ENCODE data around the gene GATAD1. TPM values are rescaled to one million over a fixed set of nuclear protein-coding genes. Genes with fewer than 3 reads are reported as not detected.

GATAD1 gene
- polyA plus RNA-seq, 1 of the 3 experiments (the other 2 are of a cell fraction) = 30.6 TPM

- TF ChIP-seq SIN3A (IDR thresholded peaks at IDR 0.05; ENCODE audit: borderline replicate concordance, low read depth, low read length) = peak; percentile 75; the same call in 1 of the 2 replicates
- no peak for TF ChIP-seq RFX5 (IDR thresholded peaks at IDR 0.05; ENCODE audit: low read length)
- TF ChIP-seq REST (IDR thresholded peaks at IDR 0.05; ENCODE audit: low read depth, low read length) = no peak; the same call in 1 of the 2 replicates
- no peak for TF ChIP-seq RXRA (IDR thresholded peaks at IDR 0.05; ENCODE audit: borderline replicate concordance, low read depth)
- peak; percentile 85; the same call in 1 of the 2 replicates for TF ChIP-seq SMC3 (IDR thresholded peaks at IDR 0.05; ENCODE audit: low read depth, low read length)
- TF ChIP-seq TCF12 (IDR thresholded peaks at IDR 0.05) = peak; percentile 38; the same call in 1 of the 2 replicates
- peak; percentile 13; the same call in 1 of the 2 replicates for TF ChIP-seq GATA2 (CRISPR knock-in tag; IDR thresholded peaks at IDR 0.05)
- peak; percentile 50 for TF ChIP-seq MXI1 (IDR thresholded peaks at IDR 0.05; ENCODE audit: low read depth, low read length)
- TF ChIP-seq FOXJ3 (CRISPR knock-in tag; IDR thresholded peaks at IDR 0.05) = no peak
Measured at GRCh38 chr7:92447345-92448204, at the start of gene GATAD1 (continued).

- no peaks in the 10 kb centered on the region for H3K9me2 ChIP-seq
- TF ChIP-seq IRF3 (IDR thresholded peaks at IDR 0.05; ENCODE audit: low read depth, low read length) = no peak
- H3F3A ChIP-seq (replicated peaks; ENCODE audit: insufficient read depth) = peaks cover 5% of the 10 kb centered on the region
- DNase-seq = no peak
- ChIA-PET POLR2A (no interaction called here), CTCF (no interaction called here)
- no peak overlapping the region for H3K4me2 ChIP-seq
- no peaks in the 10 kb centered on the region for H3K4me1 ChIP-seq (ENCODE audit: control insufficient read depth in 1 of 2, insufficient read depth in 2 of 2, low read depth in 1 of 2, low read length in 1 of 2)
- no peak overlapping the region for H3K4me3 ChIP-seq (ENCODE audit: low read depth in 2 of 2, low read length in 1 of 2)
- H3K79me2 ChIP-seq (ENCODE audit: insufficient read depth) = no peaks in the 10 kb centered on the region
- no peak overlapping the region for H2AFZ ChIP-seq (ENCODE audit: low read depth)
- H4K20me1 ChIP-seq (ENCODE audit: insufficient read depth) = no peaks in the 10 kb centered on the region
- no peaks in the 10 kb centered on the region for H3K27me3 ChIP-seq (ENCODE audit: insufficient read depth)
- no peak overlapping the region for H3K9ac ChIP-seq
- peaks cover 74 to 83% of the 10 kb centered on the region in 2 experiments for H3K36me3 ChIP-seq (replicated peaks in 1 of 2; ENCODE audit: control insufficient read depth in 1 of 2, insufficient read depth in 2 of 2, low read length in 1 of 2)
- 93% methylated on average over 6 of the region's 6 CpGs for WGBS (ENCODE audit: low lambda C conversion rate)
- no peak overlapping the region for H3K27ac ChIP-seq (ENCODE audit: low read depth in 2 of 2, low read length in 1 of 2)
- H3K9me3 ChIP-seq = no peaks in the 10 kb centered on the region
Measured at GRCh38 chr7:92397542-92397941, 49.7 kb upstream of the GATAD1 start.

Data from SK-N-SH (cell line).